Measurements from ENCODE around the gene AHRR.

Gene AHRR

GRCh38 chr5:313265-313664 is 8.2 kb upstream of the AHRR start:
- Histone ChIP-seq H3K4me1 (ENCODE audit: control insufficient read depth, insufficient read depth, low read length) (no peaks in the 10 kb centered on the region), H3K27me3 (ENCODE audit: control insufficient read depth in 1 of 2, insufficient read depth in 2 of 2, low read length in 2 of 2) (no peaks in the 10 kb centered on the region), H3K4me3 (ENCODE audit: low read length in 2 of 2) (no peak overlapping the region), H3K9ac (ENCODE audit: low read length in 2 of 2) (no peak overlapping the region), H3K9me3 (ENCODE audit: control insufficient read depth in 2 of 2, low read length in 2 of 2) (no peaks in the 10 kb centered on the region), H3K36me3 (ENCODE audit: control insufficient read depth in 2 of 2, insufficient read depth in 2 of 2, low read length in 2 of 2) (peaks cover 17 to 20% of the 10 kb centered on the region in 2 donors), H3K27ac (ENCODE audit: low read length) (no peak overlapping the region)

DNA sequence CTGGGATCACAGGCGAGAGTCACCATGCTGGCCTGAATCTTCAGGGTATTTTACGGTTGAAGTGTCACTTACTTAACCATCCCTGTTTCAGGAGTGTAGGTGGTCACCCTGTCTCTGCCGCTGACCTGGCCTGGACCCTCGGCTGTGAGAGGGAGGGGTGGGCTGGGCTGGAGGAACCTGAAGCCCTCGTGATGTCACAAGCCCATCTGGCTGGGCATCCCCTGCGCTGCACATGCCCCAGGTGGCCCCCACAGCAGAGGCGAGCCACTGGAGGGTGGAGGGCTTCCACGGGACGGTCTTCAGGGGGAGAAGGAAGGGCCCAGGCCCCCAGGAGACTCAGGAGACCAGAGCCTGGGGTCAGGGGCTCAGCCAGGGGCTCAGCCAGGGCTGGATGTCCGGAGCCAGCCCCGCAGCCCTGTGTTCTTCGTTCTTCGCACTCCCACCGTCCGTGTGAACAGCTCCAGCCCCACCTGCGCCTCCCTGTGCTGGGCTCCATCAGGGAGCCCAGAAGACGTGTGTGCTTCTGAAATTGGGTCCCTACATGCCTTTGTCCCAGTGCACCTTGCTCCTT is 7.6 kb upstream of the AHRR start:
- Histone ChIP-seq H3K9me3 (ENCODE audit: control insufficient read depth in 2 of 2, low read length in 2 of 2) (no peaks in the 10 kb centered on the region), H3K4me1 (ENCODE audit: control insufficient read depth, insufficient read depth, low read length) (no peaks in the 10 kb centered on the region), H3K27me3 (ENCODE audit: control insufficient read depth in 1 of 2, insufficient read depth in 2 of 2, low read length in 2 of 2) (peaks cover 2 to 4% of the 10 kb centered on the region in 2 donors), H3K9ac (ENCODE audit: low read length in 2 of 2) (no peak overlapping the region), H3K4me3 (ENCODE audit: low read length in 2 of 2) (no peak overlapping the region), H3K36me3 (ENCODE audit: control insufficient read depth in 2 of 2, insufficient read depth in 2 of 2, low read length in 2 of 2) (peaks cover 17 to 18% of the 10 kb centered on the region in 2 donors), H3K27ac (ENCODE audit: low read length) (no peak overlapping the region)

- no peak overlapping the region for H3K9ac ChIP-seq (ENCODE audit: low read length in 2 of 2)
- peaks cover 16 to 17% of the 10 kb centered on the region in 2 donors for H3K36me3 ChIP-seq (ENCODE audit: control insufficient read depth in 2 of 2, insufficient read depth in 2 of 2, low read length in 2 of 2)
- H3K4me1 ChIP-seq (ENCODE audit: control insufficient read depth, insufficient read depth, low read length): no peaks in the 10 kb centered on the region
- peaks cover 10 to 13% of the 10 kb centered on the region in 2 donors for H3K27me3 ChIP-seq (ENCODE audit: control insufficient read depth in 1 of 2, insufficient read depth in 2 of 2, low read length in 2 of 2)
- no peak overlapping the region for H3K27ac ChIP-seq (ENCODE audit: low read length)
- H3K9me3 ChIP-seq (ENCODE audit: control insufficient read depth in 2 of 2, low read length in 2 of 2): no peaks in the 10 kb centered on the region
- H3K4me3 ChIP-seq (ENCODE audit: low read length in 2 of 2): no peak overlapping the region
These were observed 6.6 kb upstream of the AHRR start for GRCh38 chr5:314676-315487.

DNA sequence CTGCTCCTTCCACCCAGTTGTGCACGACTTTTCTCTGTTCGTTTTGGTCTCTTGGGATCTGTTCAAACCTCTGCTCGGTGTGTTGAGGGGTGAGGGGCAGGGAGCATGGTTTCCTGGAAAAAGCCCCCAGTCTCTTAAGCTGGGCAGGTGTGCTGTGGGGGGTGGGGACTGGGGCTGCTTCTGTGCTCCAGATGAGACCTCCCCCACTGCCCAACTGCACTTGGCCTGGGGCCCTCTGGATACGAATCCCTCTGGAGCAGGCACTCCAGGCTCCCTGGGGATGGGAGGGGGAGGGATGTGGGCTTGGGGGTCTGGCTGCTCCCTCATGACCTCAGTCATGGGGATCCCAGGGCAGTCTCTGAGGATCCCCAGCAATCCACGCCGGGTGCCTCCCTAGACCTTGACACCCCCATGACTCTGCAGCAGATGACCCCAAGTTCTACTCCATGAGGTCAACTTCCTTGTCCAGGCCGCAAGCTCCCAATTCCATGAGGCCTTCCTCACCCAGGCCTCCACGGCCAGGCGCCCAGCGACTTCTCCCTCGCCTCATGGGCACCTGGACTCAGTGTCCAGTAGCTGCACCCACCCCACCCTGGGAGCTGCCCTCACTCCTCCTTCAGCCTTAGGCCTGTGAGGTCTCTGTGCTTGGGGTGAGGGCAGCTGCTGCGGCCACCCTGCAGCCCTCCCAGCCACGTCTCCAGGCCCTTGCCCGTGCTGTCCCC is 5.9 kb upstream of the AHRR start:
- H3K4me3 ChIP-seq (ENCODE audit: low read length in 2 of 2): no peak overlapping the region
- H3K9ac ChIP-seq (ENCODE audit: low read length in 2 of 2): no peak overlapping the region
- H3K9me3 ChIP-seq (ENCODE audit: control insufficient read depth in 2 of 2, low read length in 2 of 2): no peaks in the 10 kb centered on the region
- peaks cover 2% of the 10 kb centered on the region for H3K4me1 ChIP-seq (ENCODE audit: control insufficient read depth, insufficient read depth, low read length)
- H3K36me3 ChIP-seq (ENCODE audit: control insufficient read depth in 2 of 2, insufficient read depth in 2 of 2, low read length in 2 of 2): peaks cover 8 to 17% of the 10 kb centered on the region in 2 donors
- H3K27ac ChIP-seq (ENCODE audit: low read length): no peak overlapping the region
- peaks cover 16 to 21% of the 10 kb centered on the region in 2 donors for H3K27me3 ChIP-seq (ENCODE audit: control insufficient read depth in 1 of 2, insufficient read depth in 2 of 2, low read length in 2 of 2)

DNA sequence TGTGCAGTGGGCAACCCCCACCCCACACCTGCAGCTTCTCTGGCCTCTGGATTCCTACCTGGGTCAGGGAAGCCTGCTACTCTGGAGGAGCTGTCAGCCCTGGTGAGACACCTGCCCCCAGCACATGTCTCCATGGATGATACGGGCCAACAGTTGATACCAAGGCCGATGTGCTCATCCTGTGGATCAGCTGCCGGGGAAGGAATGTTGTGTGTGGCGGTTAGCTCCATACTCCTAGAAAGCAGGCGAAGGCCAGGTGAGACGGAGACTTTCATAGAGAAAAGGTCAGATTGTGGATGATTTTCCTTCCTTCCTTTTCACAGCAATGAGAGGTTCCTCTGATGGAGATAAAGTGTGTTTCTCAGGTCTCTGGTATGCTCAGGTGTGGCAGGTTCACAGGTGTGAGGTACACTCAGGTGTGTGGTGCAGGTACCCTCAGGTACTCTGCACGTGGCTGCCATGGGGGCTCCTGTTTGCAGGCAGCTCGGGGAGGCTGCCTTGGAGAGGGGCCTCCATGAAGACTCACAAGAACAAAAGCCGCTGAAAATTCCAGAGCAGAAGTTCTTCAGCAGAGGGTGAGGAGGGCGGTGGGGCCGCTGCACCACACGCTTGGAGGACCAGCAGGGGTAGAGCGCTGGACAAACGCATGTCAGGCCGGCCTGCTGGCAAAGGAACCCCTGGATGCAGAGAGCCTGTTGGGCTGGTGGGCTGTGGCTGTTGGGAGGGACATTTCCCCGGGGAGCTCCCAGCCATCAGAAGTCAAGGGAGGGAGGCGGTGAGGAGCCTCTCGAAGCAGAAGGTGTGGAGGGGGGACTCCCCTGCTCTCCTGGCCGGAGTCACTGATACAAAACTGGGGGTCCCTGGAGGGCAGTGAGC is 5.1 kb upstream of the AHRR start:
- H3K4me1 ChIP-seq (ENCODE audit: control insufficient read depth, insufficient read depth, low read length): peaks cover 8% of the 10 kb centered on the region
- no peak overlapping the region for H3K4me3 ChIP-seq (ENCODE audit: low read length in 2 of 2)
- H3K27me3 ChIP-seq (ENCODE audit: control insufficient read depth in 1 of 2, insufficient read depth in 2 of 2, low read length in 2 of 2): peaks cover 20 to 29% of the 10 kb centered on the region in 2 donors
- H3K9ac ChIP-seq (ENCODE audit: low read length in 2 of 2): no peak overlapping the region
- peaks cover 4 to 17% of the 10 kb centered on the region in 2 donors for H3K36me3 ChIP-seq (ENCODE audit: control insufficient read depth in 2 of 2, insufficient read depth in 2 of 2, low read length in 2 of 2)
- no peak overlapping the region for H3K27ac ChIP-seq (ENCODE audit: low read length)
- H3K9me3 ChIP-seq (ENCODE audit: control insufficient read depth in 2 of 2, low read length in 2 of 2): no peaks in the 10 kb centered on the region

DNA sequence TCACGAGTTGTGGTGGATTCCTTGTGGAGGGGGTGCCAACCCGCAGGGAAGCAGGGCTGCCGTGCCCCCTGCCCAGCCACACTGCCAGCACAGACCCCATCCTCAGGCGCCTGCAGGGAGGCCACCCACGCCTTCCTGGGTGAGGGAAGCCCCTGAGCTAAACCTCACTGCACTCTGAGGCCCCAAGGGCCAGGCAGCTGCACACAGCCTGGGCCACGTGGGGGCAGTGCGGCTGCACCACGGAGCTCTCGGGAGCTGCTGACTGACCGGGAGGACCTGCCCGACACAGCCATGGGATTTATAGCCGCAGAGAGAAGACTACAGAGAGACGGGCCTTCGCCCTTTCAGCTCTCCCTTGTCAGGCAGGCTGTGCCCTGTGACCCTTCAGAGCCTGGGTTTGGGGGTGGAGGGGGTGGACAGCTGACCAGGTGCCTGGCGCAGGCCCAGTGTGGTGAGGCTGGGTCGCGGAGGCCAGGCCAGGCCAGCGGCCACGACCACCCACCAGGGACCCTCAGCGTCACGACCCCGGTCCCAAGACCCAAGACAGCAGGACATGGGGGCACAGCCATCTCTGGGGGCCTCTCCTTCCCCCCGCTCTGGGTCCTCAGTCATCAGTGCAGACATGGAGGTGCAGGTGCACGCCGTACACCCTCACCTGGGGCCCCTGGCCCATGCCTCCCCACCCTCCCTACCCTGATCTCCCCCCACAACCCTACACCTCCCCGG is 4.3 kb upstream of the AHRR start:
- Histone ChIP-seq H3K9ac (ENCODE audit: low read length in 2 of 2) (no peak overlapping the region), H3K27ac (ENCODE audit: low read length) (no peak overlapping the region), H3K9me3 (ENCODE audit: control insufficient read depth in 2 of 2, low read length in 2 of 2) (no peaks in the 10 kb centered on the region), H3K27me3 (ENCODE audit: control insufficient read depth in 1 of 2, insufficient read depth in 2 of 2, low read length in 2 of 2) (peaks cover 20 to 37% of the 10 kb centered on the region in 2 donors), H3K36me3 (ENCODE audit: control insufficient read depth in 2 of 2, insufficient read depth in 2 of 2, low read length in 2 of 2) (peaks cover 4 to 17% of the 10 kb centered on the region in 2 donors), H3K4me3 (ENCODE audit: low read length in 2 of 2) (no peak overlapping the region), H3K4me1 (ENCODE audit: control insufficient read depth, insufficient read depth, low read length) (peaks cover 15% of the 10 kb centered on the region)

- Histone ChIP-seq H3K4me1 (ENCODE audit: control insufficient read depth, insufficient read depth, low read length) (peaks cover 16% of the 10 kb centered on the region), H3K4me3 (ENCODE audit: low read length in 2 of 2) (no peak overlapping the region), H3K36me3 (ENCODE audit: control insufficient read depth in 2 of 2, insufficient read depth in 2 of 2, low read length in 2 of 2) (peaks cover 3 to 16% of the 10 kb centered on the region in 2 donors), H3K9me3 (ENCODE audit: control insufficient read depth in 2 of 2, low read length in 2 of 2) (no peaks in the 10 kb centered on the region), H3K9ac (ENCODE audit: low read length in 2 of 2) (no peak overlapping the region), H3K27me3 (ENCODE audit: control insufficient read depth in 1 of 2, insufficient read depth in 2 of 2, low read length in 2 of 2) (peaks cover 25 to 45% of the 10 kb centered on the region in 2 donors), H3K27ac (ENCODE audit: low read length) (no peak overlapping the region)
These were observed 3.1 kb upstream of the AHRR start for GRCh38 chr5:318341-318897.

DNA sequence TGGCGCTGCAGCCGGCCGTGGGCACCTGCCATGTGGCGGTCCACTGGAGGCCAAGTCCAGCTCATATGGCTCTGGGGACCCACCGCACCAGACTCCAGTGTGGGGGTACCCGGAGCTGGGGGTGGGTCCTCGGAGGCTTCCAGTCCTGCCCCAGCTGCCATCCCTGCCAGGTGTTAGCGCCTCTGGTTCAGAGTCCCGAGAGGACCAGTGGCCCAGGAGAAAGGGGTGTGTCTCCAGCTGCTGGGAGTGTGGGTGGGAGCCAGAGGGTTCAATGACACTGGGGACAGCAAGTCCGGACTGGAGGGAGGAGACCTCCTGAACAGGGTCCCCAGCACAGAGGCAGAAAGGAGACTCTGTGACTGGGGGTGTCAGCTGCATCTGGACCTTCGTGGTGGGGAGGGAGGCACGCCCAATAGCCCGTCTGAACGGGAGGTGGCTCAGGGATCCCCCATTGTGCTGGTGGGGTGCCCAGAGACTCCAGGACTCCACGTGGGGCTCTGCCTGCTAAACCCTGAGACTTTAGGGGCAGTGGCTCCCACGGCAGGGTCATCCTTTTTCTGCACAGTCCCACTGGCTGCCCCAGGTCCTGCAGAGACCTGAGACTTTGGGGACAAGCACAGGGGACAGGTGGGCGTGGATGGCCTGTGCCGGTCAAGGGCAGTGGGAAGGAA is 2.4 kb upstream of the AHRR start:
- Histone ChIP-seq H3K9ac (ENCODE audit: low read length in 2 of 2) (no peak overlapping the region), H3K27me3 (ENCODE audit: control insufficient read depth in 1 of 2, insufficient read depth in 2 of 2, low read length in 2 of 2) (peaks cover 29 to 45% of the 10 kb centered on the region in 2 donors), H3K36me3 (ENCODE audit: control insufficient read depth in 2 of 2, insufficient read depth in 2 of 2, low read length in 2 of 2) (peaks cover 0 to 14% of the 10 kb centered on the region in 2 donors), H3K4me3 (ENCODE audit: low read length in 2 of 2) (no peak overlapping the region), H3K27ac (ENCODE audit: low read length) (no peak overlapping the region), H3K4me1 (ENCODE audit: control insufficient read depth, insufficient read depth, low read length) (peaks cover 16% of the 10 kb centered on the region), H3K9me3 (ENCODE audit: control insufficient read depth in 2 of 2, low read length in 2 of 2) (no peaks in the 10 kb centered on the region)

GRCh38 chr5:320524-321229 is 837 bp upstream of the AHRR start:
- peaks cover 29 to 45% of the 10 kb centered on the region in 2 donors for H3K27me3 ChIP-seq (ENCODE audit: control insufficient read depth in 1 of 2, insufficient read depth in 2 of 2, low read length in 2 of 2)
- H3K27ac ChIP-seq (ENCODE audit: low read length): no peak overlapping the region
- H3K9me3 ChIP-seq (ENCODE audit: control insufficient read depth in 2 of 2, low read length in 2 of 2): no peaks in the 10 kb centered on the region
- H3K9ac ChIP-seq (ENCODE audit: low read length in 2 of 2): no peak overlapping the region
- H3K4me1 ChIP-seq (ENCODE audit: control insufficient read depth, insufficient read depth, low read length): peaks cover 16% of the 10 kb centered on the region
- peak overlapping the region; percentile 33 to 60 for H3K4me3 ChIP-seq (ENCODE audit: low read length in 2 of 2)
- peaks cover 0 to 5% of the 10 kb centered on the region in 2 donors for H3K36me3 ChIP-seq (ENCODE audit: control insufficient read depth in 2 of 2, insufficient read depth in 2 of 2, low read length in 2 of 2)

All from stomach smooth muscle (tissue), 2 donors.